Endothelial cell of umbilical vein (primary cell): Measurements from ENCODE around the gene MDGA2. TPM values are rescaled to one million over a fixed set of nuclear protein-coding genes. Genes with fewer than 3 reads are reported as not detected.

ENCODE experiments used
- BruUV-seq: library from RNA; stranded (reverse); fragments of 400-500 nt; replicated peaks from 2 replicates; lab custom pipeline; 2021; lab: Mats Ljungman, UMichigan
- CTCF ChIA-PET: fragments of 300-600, 350-600 bp; sonication (Branson Sonifier 250); formaldehyde crosslinking; loops from one replicate; lab custom pipeline; 2021; ENCODE audit warnings: antibody characterized with exemption, inconsistent platforms; lab: Charles Lee
- POLR2A ChIA-PET: fragments of 300-600, 350-600 bp; sonication (Branson Sonifier 250); formaldehyde crosslinking; loops from one replicate; lab custom pipeline; 2021; ENCODE audit warnings: antibody characterized with exemption, inconsistent platforms; lab: Charles Lee
- DNase-seq: peaks from one replicate; pipeline ENCODE4 v3.0.0-alpha.2; 2011; ENCODE audit warnings: low read depth, low spot score
- FAIRE-seq: peaks from 2 replicates; lab custom pipeline; 2011; peaks lifted over from hg19 to GRCh38; lab: Jason Lieb, UNC
- H2AFZ ChIP-seq: 2 replicates; pipeline ENCODE4 v1.6.0; 2012; ENCODE audit warnings: low read depth, low read length, control low read depth, inconsistent platforms
- H3K27ac ChIP-seq: 2 replicates; pipeline ENCODE4 v1.5.1; 2011; ENCODE audit warnings: low read depth, mild to moderate bottlenecking, control low read depth, low read length, moderate library complexity; ENCODE audit not compliant: insufficient read depth
- H3K27me3 ChIP-seq, 2 experiments: 2 replicates each; pipeline versions ENCODE4 v1.6.0 to v1.6.1; 2011; ENCODE audit warnings: low read length in 2 of 2, mixed read lengths in 1 of 2; ENCODE audit not compliant: control insufficient read depth in 2 of 2, insufficient read depth in 2 of 2
- H3K36me3 ChIP-seq, 2 experiments: 2 replicates in 1 of 2; 3 replicates in 1 of 2; pipeline ENCODE4 v1.5.1; 2011; ENCODE audit warnings: low read length in 2 of 2, mild to moderate bottlenecking in 1 of 2, moderate library complexity in 1 of 2; ENCODE audit not compliant: control insufficient read depth in 2 of 2, insufficient read depth in 2 of 2; ENCODE audit errors: extremely low read depth in 1 of 2
- H3K4me1 ChIP-seq: 3 replicates; pipeline ENCODE4 v1.5.1; 2011; ENCODE audit warnings: mild to moderate bottlenecking, low read length; ENCODE audit not compliant: control insufficient read depth, insufficient read depth; ENCODE audit errors: extremely low read depth
- H3K4me2 ChIP-seq: 2 replicates; pipeline ENCODE4 v1.6.1; 2011; ENCODE audit warnings: low read length, control low read depth, mixed read lengths; ENCODE audit not compliant: insufficient read depth
- H3K4me3 ChIP-seq, 3 experiments: fragments of 200-600 bp in 1 of 3; sonication (generic), shearing (Covaris generic) in 1 of 3; replicated peaks in 1 of 3; 2 replicates each; pipeline ENCODE4 v1.5.1; 2011 to 2016; ENCODE audit warnings: control low read depth in 3 of 3, low read length in 3 of 3, mild to moderate bottlenecking in 2 of 3, inconsistent platforms in 1 of 3, low read depth in 1 of 3, moderate library complexity in 1 of 3; ENCODE audit not compliant: insufficient read depth in 1 of 3
- H3K79me2 ChIP-seq: 2 replicates; pipeline ENCODE4 v1.6.0; 2012; ENCODE audit warnings: low read length, inconsistent platforms; ENCODE audit not compliant: control insufficient read depth, insufficient read depth
- H3K9ac ChIP-seq: replicated peaks from 2 replicates; pipeline ENCODE3; 2011; ENCODE audit warnings: low read length, control low read depth; ENCODE audit not compliant: insufficient read depth; ENCODE audit errors: extremely low read depth
- H3K9me1 ChIP-seq: replicated peaks from 3 replicates; pipeline ENCODE4 v1.6.0; 2011; ENCODE audit warnings: mild to moderate bottlenecking, low read length; ENCODE audit not compliant: control insufficient read depth, insufficient read depth; ENCODE audit errors: extremely low read depth
- H3K9me3 ChIP-seq: replicated peaks from 2 replicates; pipeline ENCODE4 v1.5.1; 2012; ENCODE audit warnings: low read length, inconsistent platforms; ENCODE audit not compliant: control insufficient read depth, insufficient read depth
- H4K20me1 ChIP-seq: replicated peaks from 2 replicates; pipeline ENCODE3; 2011; ENCODE audit warnings: mild to moderate bottlenecking, low read length; ENCODE audit not compliant: control insufficient read depth, insufficient read depth; ENCODE audit errors: extremely low read depth
- CTCF ChIP-seq, 2 donors: IDR thresholded peaks; 1 replicate in 1 of 2; 2 replicates in 1 of 2; pipeline ENCODE4 v1.5.1; 2011; ENCODE audit warnings: low read length in 2 of 2, mild to moderate bottlenecking in 2 of 2, moderate library complexity in 2 of 2, control low read depth in 1 of 2, inconsistent platforms in 1 of 2, low read depth in 1 of 2; ENCODE audit not compliant: insufficient read depth in 1 of 2; ENCODE audit errors: extremely low read depth in 1 of 2
- EZH2 ChIP-seq: IDR thresholded peaks from 2 replicates; pipeline ENCODE4 v1.6.1; 2012; ENCODE audit warnings: borderline replicate concordance, low read depth, mild to moderate bottlenecking, moderate library complexity, low read length, inconsistent platforms; ENCODE audit not compliant: severe bottlenecking
- FOS ChIP-seq: IDR thresholded peaks from 2 replicates; pipeline ENCODE4 v1.6.1; 2011; ENCODE audit warnings: mild to moderate bottlenecking, low read length, moderate library complexity, borderline replicate concordance; ENCODE audit not compliant: insufficient read depth
- GATA2 ChIP-seq: IDR thresholded peaks from 2 replicates; pipeline ENCODE4 v1.7.0; 2011; ENCODE audit warnings: low read depth, mild to moderate bottlenecking, moderate library complexity, mixed read lengths, low read length; ENCODE audit not compliant: insufficient read length, insufficient read depth
- JUN ChIP-seq: IDR thresholded peaks from 2 replicates; pipeline ENCODE4 v1.6.1; 2011; ENCODE audit warnings: borderline replicate concordance, low read depth; ENCODE audit not compliant: insufficient read length, insufficient read depth
- MAX ChIP-seq: IDR thresholded peaks from 2 replicates; pipeline ENCODE4 v1.6.1; 2011; ENCODE audit not compliant: insufficient read depth, insufficient read length
- MYC ChIP-seq: IDR thresholded peaks from one replicate; pipeline ENCODE4 v1.6.1; 2011; ENCODE audit warnings: mild to moderate bottlenecking, low read depth, low read length
- POLR2A ChIP-seq: IDR thresholded peaks from 2 replicates; pipeline ENCODE4 v1.6.1; 2012; ENCODE audit warnings: low read depth, mild to moderate bottlenecking, control low read depth, low read length
- POLR2AphosphoS5 ChIP-seq: IDR thresholded peaks from 2 replicates; pipeline ENCODE4 v1.6.1; 2012; ENCODE audit warnings: low read depth, mild to moderate bottlenecking, control low read depth, low read length, moderate library complexity; ENCODE audit not compliant: insufficient read depth
- dilution Hi-C: fragments of 300-500 bp; cut with MboI; formaldehyde crosslinking; loops from one replicate; pipeline ENCODE4 v1.15.0; 2019; ENCODE audit warnings: low sequenced_read_pairs; ENCODE audit not compliant: extremely low pct_ligation_motif_present
- intact Hi-C: fragments of 100-400 bp; cut with micrococcal nuclease; formaldehyde crosslinking; loops from one replicate; pipeline ENCODE4 v1.10.0; 2022
- polyA plus RNA-seq, 4 experiments: library from polyadenylated mRNA; depleted of rRNA in 3 of 4; stranded (reverse) in 3 of 4; unstranded in 1 of 4; fragments of >200 nt; gene quantifications; 2 replicates each; pipeline versions ENCODE4 v1.2.1 to v1.2.3, GENCODE V29; 2011 to 2012; ENCODE audit warnings: missing spikeins in 1 of 4
- total RNA-seq: library from RNA; stranded (reverse); gene quantifications from 2 replicates; pipeline ENCODE4 v1.2.3, GENCODE V29; 2021

The MDGA2 gene
- total and polyA plus RNA-seq, 2 donors (not counting 3 experiments of a cell fraction or from before 2014, with no cell fraction given), result not detected

- Histone ChIP-seq H2AFZ (no peak overlapping the region), H3K4me1 (no peaks in the 10 kb centered on the region), H3K9ac (no peak overlapping the region), H3K27me3 (no peaks in the 10 kb centered on the region), H3K9me3 (no peaks in the 10 kb centered on the region), H3K4me3 (no peak overlapping the region), H3K36me3 (no peaks in the 10 kb centered on the region), H3K79me2 (no peaks in the 10 kb centered on the region), H4K20me1 (no peaks in the 10 kb centered on the region), H3K27ac (no peak overlapping the region), H3K9me1 (no peaks in the 10 kb centered on the region), H3K4me2 (no peak overlapping the region)
- intact Hi-C loops (no loop called here), dilution Hi-C loops (no loop called here)
- POLR2A ChIA-PET, result no interaction called here
- BruUV-seq, result no TSS peak
- no peak for DNase-seq
- CTCF ChIA-PET, result no interaction called here
- TF ChIP-seq MYC (no peak), POLR2A (no peak), JUN (no peak), GATA2 (no peak), MAX (no peak), FOS (no peak), POLR2AphosphoS5 (no peak), EZH2 (no peak), CTCF (IDR thresholded peaks at IDR 0.05; ENCODE audit: extremely low read depth in 1 of 2, insufficient read depth in 1 of 2, low read depth in 1 of 2, low read length in 2 of 2) (no peak)
- no peak for FAIRE-seq
Measured at GRCh38 chr14:47346849-47347248, 328.6 kb downstream of the MDGA2 start.
